Activated CD4-positive, CD25-positive, alpha-beta regulatory T cell (primary cell): Measurements from ENCODE around the gene S1PR4.
"Not testable (repeated sequence)": the region's sequence is repeated elsewhere in the genome, so short reads cannot be mapped to it uniquely, and the experiment has no call there.

ENCODE experiments used
- DNase-seq, 4 experiments: peaks; one replicate each; lab custom pipeline; 2025; lab: John Stamatoyannopoulos, UW

Gene S1PR4

GRCh38 chr19:3152419-3152780 lies 26.2 kb upstream of the S1PR4 start:
- no peak for DNase-seq

GRCh38 chr19:3153286-3154230 lies 25.0 kb upstream of the S1PR4 start:
- no peak for DNase-seq

DNA sequence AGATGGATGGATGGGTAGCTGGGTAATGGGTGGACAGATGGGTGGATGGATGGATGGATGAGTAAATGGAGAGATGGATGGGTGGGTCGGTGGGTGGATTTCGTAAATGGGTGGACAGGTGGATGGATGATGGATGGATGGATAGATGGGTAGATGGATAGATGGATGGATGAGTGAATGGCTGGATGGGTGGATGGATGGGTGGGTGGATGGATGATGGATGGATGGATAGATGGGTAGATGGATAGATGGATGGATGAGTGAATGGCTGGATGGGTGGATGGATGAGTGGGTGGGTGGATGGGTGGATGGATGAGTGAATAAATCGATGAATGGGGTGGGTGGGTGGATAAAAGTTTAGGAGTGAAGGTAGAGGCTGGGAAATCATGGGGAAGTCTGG lies 24.1 kb upstream of the S1PR4 start:
- not testable (repeated sequence) for DNase-seq

GRCh38 chr19:3154957-3155736 lies 23.4 kb upstream of the S1PR4 start:
- peak in 3 of 4 experiments; percentile 38 to 40 (median 38) for DNase-seq

- no peak for DNase-seq
These were observed 21.3 kb upstream of the S1PR4 start for GRCh38 chr19:3157096-3157845.

DNA sequence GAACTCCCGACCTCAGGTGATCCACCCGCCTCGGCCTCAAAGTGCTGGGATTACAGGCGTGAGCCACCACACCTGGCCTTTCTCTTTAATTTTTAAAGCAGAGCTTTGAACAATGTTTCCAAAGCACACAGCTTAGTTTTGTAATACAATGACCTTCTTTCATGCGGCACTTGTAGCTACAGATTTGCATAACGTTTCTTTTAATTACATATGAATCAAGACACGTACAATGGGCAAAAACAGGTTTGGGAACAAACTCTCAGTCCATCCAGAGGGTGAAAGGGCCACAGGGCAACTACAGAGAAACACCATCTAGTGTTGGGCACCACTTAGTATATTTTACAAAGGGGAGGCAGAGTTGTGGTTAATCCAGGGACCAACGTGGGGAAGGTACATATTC lies 19.0 kb upstream of the S1PR4 start:
- no peak for DNase-seq

DNA sequence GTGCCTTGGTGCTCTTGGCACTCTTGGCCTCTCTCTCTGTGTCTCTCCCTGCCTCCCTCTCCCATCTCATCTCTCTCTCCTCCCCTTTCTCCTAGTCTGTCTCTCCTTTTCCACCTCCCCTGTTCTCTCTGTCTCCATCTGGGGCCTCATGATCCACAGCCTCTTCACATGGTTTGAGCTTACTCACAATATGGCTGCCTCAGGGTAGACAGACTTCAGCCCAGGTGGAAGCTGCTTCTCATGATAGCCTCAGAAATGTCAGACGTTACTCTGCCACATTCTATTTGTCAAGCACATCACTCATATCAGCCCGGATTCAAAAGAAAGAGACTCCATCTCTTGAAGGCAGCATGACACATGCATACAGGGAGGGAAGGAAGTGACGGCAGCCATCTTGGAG lies 18.4 kb upstream of the S1PR4 start:
- DNase-seq, result no peak

DNA sequence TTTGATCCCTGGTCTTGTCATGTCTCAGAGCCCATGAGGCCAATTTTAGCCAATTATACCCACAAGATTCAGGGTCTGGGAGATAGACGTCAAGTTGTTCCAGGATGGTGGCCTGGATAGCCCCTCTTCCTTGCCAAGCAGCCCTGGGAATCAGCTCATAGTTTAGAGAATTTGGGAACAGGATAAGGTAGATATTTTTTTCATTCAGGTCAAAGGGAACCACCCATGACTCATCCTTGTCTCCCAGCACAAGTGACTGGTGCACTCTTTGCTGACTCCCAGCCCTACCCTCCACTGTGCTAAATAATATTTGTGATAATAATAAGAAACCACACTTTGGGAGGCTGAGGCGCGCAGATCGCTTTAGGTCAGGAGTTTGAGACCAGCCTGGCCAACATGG lies 17.1 kb upstream of the S1PR4 start:
- DNase-seq, result no peak

- no peak for DNase-seq
These were observed 15.9 kb upstream of the S1PR4 start for GRCh38 chr19:3162418-3163229.

DNA sequence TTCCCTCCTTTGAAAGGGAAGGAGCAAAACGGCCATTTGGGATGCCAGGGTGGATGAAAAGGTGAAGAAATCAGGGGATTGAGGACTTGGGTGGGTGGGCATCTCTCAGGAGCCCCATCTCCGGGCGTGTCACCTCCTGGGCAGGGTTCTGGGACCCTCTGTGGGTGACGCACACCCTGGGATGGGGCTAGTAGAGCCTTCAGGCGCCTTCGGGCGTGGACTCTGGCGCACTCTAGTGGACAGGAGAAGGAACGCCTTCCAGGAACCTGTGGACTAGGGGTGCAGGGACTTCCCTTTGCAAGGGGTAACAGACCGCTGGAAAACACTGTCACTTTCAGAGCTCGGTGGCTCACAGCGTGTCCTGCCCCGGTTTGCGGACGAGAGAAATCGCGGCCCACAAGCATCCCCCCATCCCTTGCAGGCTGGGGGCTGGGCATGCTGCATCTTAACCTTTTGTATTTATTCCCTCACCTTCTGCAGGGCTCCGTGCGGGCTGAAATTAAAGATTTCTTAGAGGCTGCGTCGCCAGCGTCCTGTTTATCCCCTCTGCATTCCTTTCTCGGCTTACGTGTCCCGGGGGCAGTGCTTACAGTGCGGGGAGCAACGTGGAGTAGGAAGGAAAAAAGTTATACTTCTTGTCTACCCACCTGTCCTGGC lies 15.2 kb upstream of the S1PR4 start:
- peak; percentile 41 to 59 (median 46) for DNase-seq

DNA sequence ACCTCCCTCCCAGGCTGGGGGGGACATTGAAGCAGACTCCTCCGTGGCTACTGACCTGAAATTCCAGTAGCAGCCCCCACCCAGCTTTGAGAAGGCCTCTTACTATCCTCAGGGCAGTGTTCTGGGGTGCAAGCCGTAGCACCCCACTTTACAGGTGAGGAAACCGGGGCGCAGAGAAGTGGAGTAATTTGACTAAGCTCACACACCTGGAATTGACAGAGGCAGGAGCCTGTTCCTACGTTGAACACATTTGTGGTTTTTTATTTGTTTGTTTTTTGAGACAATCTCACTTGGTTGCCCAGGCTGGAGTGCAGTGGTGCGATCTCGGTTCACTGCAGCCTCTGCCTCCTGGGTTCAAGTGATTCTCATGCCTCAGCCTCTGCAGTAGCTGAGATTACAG lies 14.6 kb upstream of the S1PR4 start:
- DNase-seq, result no peak

- no peak for DNase-seq
These were observed 10.9 kb upstream of the S1PR4 start for GRCh38 chr19:3167533-3168272.

DNA sequence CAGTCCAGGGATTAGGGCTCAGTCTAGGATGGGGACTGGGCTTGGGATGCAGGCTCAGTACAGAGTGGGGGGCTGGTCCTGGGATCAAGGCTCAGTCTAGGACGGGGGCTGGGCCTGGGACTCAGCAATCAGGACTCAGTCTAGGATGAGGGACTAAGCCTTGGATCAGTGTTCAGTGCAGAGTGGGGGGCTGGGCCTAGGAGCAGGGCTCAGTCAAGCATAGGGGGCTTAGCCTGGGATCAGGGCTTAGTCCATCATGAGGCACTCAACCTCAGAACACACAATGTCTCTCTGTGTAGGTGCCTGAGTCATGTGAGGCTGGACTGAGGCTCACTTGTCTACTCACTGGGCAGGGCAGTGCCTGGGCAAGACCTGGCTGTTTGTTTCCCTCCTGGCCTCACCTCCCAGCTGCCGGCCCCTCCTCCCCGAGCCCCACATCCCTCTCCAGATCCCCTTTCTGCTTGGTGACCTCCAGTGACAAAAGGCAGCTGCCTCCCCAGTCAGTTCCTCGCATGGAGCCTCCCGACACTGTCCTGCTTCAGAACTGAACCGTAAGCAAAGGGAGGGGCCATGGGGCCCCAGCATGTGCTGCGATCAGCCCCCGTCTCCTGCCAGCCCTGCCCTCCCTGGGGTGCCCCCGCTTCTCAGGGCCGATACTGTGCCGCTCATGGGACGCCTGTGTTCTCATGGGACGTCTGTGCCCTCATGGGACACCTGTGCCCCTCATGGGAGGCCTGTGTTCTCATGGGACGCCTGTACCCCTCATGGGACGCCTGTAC lies 6.5 kb upstream of the S1PR4 start:
- DNase-seq, result no peak

GRCh38 chr19:3172673-3173000 lies 5.9 kb upstream of the S1PR4 start:
- DNase-seq, result not testable (repeated sequence)

DNA sequence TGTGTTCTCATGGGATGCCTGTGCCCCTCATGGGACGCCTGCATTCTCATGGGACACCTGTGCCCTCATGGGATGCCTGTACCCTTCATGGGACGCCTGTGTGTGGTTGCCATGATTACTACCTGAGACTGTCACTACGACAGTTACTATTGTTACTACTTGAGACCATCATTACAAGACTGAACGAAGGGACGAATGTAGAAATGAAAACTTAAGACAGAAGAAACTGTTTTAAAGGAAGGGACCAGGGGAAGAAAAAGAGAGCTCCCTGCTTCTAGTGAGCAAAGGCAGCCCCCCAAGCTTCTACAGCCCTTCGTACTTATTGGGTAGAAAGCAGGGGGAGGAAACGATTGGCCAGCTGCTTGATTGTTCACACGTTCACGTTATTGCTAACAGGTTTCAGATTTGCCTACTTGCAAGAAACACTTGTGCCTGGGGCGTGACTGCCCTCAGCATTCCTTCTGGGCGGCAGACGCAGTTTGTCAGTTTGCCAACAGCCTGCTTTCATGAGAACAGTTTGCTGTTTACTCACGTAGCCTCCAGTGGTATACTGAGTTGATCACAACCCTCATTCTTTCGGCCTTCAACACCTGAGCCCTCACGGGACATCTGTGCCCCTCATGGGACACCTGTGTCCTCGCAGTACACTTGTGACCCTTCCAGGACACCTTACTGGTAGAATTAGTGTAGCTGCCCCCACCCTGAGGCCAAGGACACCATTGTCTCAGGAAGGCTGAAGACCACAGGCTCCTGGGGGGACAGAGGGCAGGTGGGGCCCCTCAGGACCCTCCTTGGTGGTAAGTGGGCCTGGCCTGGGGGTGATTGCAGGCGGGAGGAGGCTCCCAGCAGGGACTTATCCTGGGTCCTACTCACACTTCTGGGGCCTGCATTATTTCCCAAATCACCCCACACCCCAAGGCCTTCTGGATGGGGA lies 2.5 kb upstream of the S1PR4 start:
- no peak for DNase-seq

DNA sequence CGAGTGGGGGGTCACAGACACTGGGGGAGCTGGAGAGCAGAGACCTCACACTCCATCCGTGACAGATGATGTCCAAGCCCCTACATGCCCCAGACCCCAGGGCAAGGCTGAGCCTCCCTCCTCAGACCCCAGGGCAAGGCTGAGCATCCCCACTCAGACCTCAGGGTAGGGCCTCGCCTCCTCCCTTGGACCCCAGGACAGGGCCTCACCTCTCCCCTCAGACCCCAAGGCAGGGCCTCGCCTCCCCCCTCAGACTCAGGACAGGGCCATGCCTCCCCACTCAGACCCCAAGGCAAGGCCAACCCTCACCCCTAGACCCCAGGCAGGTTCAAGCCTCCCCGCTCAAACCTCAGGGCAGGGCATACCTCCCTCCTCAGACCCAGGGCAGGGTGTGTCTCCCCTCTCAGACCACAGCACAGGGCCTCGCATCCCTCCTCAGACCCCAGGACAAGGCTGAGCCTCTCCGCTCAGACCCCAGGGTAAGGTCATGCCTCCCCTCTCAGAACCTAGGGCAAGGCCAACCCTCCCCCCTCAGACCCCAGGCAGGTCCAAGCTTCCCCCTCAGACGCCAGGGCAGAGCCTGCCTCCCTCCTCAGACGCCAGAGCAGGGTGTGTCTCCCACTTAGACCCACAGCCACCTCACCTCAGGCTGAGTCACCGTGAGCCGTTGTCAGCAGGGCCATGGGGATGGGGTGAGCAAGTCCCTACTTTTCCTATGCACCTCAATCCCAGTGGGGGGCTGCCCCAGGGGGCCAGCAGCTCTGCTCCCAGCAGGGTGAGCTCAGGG lies 1.7 kb upstream of the S1PR4 start:
- DNase-seq, result peak; percentile 36 to 63 (median 44)

- no peak for DNase-seq
These were observed 587 bp downstream of the S1PR4 start for GRCh38 chr19:3178973-3179738.
